Activated T-cell treated with anti-CD3 and anti-CD28 coated beads, Interleukin-2, amount 50 U/mL, for 4 hours (primary cell): Measurements from ENCODE around the gene FAM3D. TPM values are rescaled to one million over a fixed set of nuclear protein-coding genes. Genes with fewer than 3 reads are reported as not detected.

Experiments used
- ATAC-seq, 2 donors: fragments of 200-7000 bp; cut with Tn5 transposase; one replicate each; pipeline ENCODE4 v1.10.0; 2021
- DNase-seq: peaks from one replicate; pipeline ENCODE4 v3.0.0-alpha.2; 2020
- H3K27me3 Mint-ChIP-seq: one replicate; pipeline ENCODE4 v1.8.0; 2021; ENCODE audit warnings: low read depth, mixed read lengths
- H3K36me3 Mint-ChIP-seq: one replicate; pipeline ENCODE4 v1.8.0; 2022; ENCODE audit warnings: mixed read lengths; ENCODE audit not compliant: insufficient read depth
- H3K4me1 Mint-ChIP-seq: one replicate; pipeline ENCODE4 v1.8.0; 2021; ENCODE audit warnings: low read depth, mixed read lengths
- H3K4me3 Mint-ChIP-seq: one replicate; pipeline ENCODE4 v1.8.0; 2021; ENCODE audit warnings: mild to moderate bottlenecking, moderate library complexity, mixed read lengths
- H3K9me3 Mint-ChIP-seq: one replicate; pipeline ENCODE4 v1.8.0; 2021; ENCODE audit warnings: mixed read lengths
- total RNA-seq, 3 donors: library from RNA; stranded (reverse); gene quantifications; one replicate each; pipeline ENCODE4 v1.2.1, GENCODE V29; 2021

FAM3D gene
- total RNA-seq, 3 donors from 2014 or later: not detected

DNA sequence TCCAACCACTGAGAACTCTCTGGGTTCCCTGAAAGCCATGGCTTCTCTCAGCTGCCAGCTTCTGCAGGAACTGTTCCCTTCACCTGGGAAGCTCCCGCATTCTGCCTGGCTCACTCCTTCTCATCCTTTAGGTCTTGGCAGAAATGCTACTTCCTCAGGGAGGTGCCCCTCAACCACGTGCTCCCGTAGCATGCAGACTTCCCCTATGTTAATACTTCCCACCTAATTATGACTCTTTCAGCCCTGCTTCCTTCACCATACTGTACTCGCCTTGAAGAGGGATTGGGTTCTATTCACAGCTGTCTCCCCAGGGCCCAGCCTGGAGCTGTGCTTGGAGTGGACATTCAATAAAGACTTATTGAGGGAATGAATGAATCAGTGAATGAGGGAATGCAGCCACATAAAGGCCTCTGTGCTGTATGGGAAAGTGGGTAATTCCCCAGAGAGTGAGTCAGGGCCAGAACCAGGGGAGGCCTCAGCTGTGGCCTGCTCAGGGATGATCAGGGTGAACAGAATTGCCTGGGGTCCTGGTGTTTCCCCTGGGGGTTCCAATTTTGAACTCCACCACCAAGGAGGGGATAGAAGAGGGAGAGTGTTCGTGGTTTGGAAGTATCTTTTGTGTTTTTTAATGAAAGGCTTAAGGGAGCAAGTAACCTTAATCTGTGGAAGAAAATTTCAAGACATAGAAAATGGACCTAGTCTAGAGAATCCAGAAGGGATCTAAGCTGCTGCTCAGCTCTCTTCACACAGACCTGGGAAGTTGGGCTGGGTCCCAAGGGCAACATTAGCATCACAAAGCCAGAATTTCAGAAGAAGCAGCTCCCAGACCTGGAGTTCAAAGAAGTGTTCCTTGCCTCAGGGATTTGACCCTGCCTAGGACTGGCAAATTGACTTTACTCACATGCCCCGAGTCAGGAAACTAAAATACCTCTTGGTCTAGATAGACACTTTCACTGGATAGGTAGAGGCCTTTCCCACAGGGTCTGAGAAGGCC lies 74.8 kb downstream of the FAM3D start:
- Mint-ChIP-seq H3K4me1 (no peaks in the 10 kb centered on the region), H3K4me3 (no peak overlapping the region), H3K27me3 (peaks cover 19% of the 10 kb centered on the region), H3K9me3 (no peaks in the 10 kb centered on the region), H3K36me3 (no peaks in the 10 kb centered on the region)
- no peak for DNase-seq
- ATAC-seq: no peak

- Mint-ChIP-seq H3K36me3 (no peaks in the 10 kb centered on the region), H3K27me3 (peaks cover 45% of the 10 kb centered on the region), H3K4me1 (peaks cover 16% of the 10 kb centered on the region), H3K4me3 (no peak overlapping the region), H3K9me3 (no peaks in the 10 kb centered on the region)
- no peak for DNase-seq
- ATAC-seq: no peak
These were observed 78.5 kb downstream of the FAM3D start for GRCh38 chr3:58588030-58588614.

DNA sequence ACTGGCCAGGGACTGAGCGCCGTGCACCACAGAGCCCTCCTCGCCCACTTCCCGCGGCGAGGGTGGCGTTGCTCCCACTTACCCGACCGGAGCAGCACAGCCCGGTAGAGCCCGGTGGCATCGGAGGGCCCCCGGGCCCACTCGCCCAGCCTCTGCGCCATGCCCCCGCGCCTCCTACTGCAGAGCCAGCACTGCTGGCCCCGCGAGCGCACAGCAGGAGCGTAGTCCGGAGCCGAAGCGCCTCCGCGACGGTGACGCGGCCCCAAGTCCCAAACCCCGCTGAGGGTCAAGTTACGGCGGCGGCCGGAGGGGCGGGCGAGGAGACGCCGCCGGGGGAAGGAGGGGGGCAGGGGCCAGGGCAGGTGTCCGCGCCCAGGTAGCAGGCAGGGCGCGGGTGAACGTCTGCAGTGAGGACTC lies 79.8 kb downstream of the FAM3D start:
- H3K36me3 Mint-ChIP-seq: no peaks in the 10 kb centered on the region
- no peak for ATAC-seq
- no peak for DNase-seq
- peaks cover 45% of the 10 kb centered on the region for H3K27me3 Mint-ChIP-seq
- no peak overlapping the region for H3K4me3 Mint-ChIP-seq
- H3K9me3 Mint-ChIP-seq: no peaks in the 10 kb centered on the region
- H3K4me1 Mint-ChIP-seq: peaks cover 16% of the 10 kb centered on the region

DNA sequence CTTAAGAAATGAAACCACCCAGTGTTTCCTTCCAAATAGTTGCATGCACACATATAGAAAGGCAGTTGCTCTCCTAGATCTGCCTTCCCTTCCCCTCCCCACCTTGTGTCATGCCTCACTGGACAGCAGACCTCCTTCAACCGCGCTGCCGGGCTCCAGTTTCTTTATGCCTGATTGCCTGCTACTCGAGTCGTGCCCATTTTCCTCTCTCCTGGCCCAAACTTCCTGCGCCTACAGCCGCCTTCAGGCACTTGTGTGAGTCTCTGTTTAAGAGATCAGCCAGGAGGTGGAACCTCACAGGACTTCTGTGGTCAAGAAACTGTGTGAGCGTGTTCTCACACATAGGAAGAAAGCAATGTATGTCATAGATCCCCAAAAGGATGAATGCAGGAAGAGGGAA lies 80.6 kb downstream of the FAM3D start:
- ATAC-seq (no peak), DNase-seq (no peak)
- no peaks in the 10 kb centered on the region for H3K36me3 Mint-ChIP-seq
- H3K27me3 Mint-ChIP-seq: peaks cover 45% of the 10 kb centered on the region
- no peaks in the 10 kb centered on the region for H3K9me3 Mint-ChIP-seq
- peak overlapping the region; percentile 87 for H3K4me3 Mint-ChIP-seq
- H3K4me1 Mint-ChIP-seq: peaks cover 16% of the 10 kb centered on the region

DNA sequence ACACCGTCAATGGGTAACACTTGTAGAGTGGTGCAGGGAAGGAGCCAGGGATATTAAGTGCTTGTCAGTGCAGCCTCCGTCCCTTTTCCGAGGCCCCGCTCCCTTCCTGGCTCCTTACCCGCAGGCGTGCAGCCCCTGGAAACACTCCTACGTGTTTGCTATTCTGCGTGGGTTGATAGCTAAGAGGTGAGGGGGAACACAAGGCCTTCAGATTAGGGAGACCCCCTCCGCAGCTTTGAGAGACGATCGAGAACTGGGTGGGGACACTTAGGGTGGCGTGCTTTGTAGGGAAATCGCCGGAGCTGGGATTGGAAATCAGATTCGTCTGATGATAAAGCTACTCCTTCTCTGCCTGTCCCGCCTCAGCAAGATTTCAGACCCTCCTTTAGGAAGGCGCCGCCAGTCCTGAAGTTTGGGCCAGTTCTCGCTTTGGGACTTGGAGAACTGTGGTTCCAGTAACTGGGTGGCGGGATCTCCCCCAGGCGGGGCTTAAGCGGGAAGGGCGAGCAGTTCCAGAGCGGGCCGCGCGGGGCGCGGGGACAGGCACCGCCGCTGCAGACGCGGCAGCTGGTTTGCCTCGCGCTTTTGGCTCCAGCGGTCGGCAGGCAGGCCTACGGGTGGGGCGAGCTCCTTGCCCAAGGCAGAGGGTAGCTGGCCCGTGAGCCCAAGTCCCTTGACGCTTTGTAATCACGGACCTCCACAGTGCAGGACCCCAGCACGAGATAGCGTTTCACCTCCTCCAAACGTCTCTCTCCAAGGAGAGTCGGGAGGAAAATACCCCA lies 81.4 kb downstream of the FAM3D start:
- H3K27me3 Mint-ChIP-seq: peaks cover 45% of the 10 kb centered on the region
- H3K4me1 Mint-ChIP-seq: peaks cover 16% of the 10 kb centered on the region
- ATAC-seq: peak; percentile 92 to 99
- DNase-seq: peak; percentile 45
- peak overlapping the region; percentile 87 for H3K4me3 Mint-ChIP-seq
- H3K36me3 Mint-ChIP-seq: no peaks in the 10 kb centered on the region
- no peaks in the 10 kb centered on the region for H3K9me3 Mint-ChIP-seq

GRCh38 chr3:58584690-58585004 lies 81.9 kb downstream of the FAM3D start:
- Mint-ChIP-seq H3K36me3 (no peaks in the 10 kb centered on the region), H3K4me1 (peaks cover 16% of the 10 kb centered on the region), H3K4me3 (peak overlapping the region; percentile 87), H3K9me3 (no peaks in the 10 kb centered on the region), H3K27me3 (peaks cover 48% of the 10 kb centered on the region)
- DNase-seq (no peak), ATAC-seq (peak in 1 of 2 donors; percentile 8)

Other genes with a start within 250 kb of the FAM3D start
- 10 to 100 TPM; 54.8 to 62.3 (median 55.6) TPM for gene PDHB, start 232.9 kb downstream of the FAM3D start, total RNA-seq
- 1 to 10 TPM; 7.8 to 9.6 (median 8.3) TPM for gene KCTD6, start 174.7 kb downstream of the FAM3D start, total RNA-seq
- not detected for gene ACOX2, start 129.6 kb downstream of the FAM3D start, total RNA-seq
- not detected for gene FAM107A, start 89.4 kb downstream of the FAM3D start, total RNA-seq